Measurements from ENCODE around the gene RABEP2.
"Not testable (repeated sequence)": the region's sequence is repeated elsewhere in the genome, so short reads cannot be mapped to it uniquely, and the experiment has no call there.

RABEP2 gene

GRCh38 chr16:28903344-28904042 is 21.5 kb downstream of the RABEP2 start:
- no peak for DNase-seq

DNA sequence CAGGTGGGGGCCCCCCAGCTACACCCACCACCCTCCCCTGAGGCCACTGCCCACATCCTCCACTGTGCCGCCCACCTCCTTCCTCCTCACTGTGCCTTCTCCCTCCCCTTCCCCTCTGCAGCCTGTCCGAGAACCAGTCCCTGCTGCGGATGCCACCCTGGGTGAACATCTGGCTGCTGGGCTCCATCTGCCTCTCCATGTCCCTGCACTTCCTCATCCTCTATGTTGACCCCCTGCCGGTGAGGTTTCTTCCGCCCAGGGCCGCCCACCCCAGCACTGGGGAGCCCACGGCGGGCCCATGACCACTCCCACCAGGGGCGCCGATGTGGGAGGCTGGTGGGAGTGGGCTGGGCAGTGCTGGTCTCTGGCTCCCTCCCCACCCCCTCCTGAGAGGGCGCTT is 22.1 kb downstream of the RABEP2 start:
- no peak for DNase-seq

GRCh38 chr16:28901862-28902261 is 23.2 kb downstream of the RABEP2 start:
- no peak for DNase-seq

DNA sequence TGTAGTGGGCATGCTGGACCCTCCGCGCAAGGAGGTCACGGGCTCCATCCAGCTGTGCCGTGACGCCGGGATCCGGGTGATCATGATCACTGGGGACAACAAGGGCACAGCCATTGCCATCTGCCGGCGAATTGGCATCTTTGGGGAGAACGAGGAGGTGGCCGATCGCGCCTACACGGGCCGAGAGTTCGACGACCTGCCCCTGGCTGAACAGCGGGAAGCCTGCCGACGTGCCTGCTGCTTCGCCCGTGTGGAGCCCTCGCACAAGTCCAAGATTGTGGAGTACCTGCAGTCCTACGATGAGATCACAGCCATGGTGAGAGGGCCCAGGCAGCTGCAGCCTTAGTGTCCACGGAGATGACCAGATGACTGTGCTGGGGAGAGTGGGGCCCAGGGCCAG is 24.4 kb downstream of the RABEP2 start:
- DNase-seq, result no peak

DNA sequence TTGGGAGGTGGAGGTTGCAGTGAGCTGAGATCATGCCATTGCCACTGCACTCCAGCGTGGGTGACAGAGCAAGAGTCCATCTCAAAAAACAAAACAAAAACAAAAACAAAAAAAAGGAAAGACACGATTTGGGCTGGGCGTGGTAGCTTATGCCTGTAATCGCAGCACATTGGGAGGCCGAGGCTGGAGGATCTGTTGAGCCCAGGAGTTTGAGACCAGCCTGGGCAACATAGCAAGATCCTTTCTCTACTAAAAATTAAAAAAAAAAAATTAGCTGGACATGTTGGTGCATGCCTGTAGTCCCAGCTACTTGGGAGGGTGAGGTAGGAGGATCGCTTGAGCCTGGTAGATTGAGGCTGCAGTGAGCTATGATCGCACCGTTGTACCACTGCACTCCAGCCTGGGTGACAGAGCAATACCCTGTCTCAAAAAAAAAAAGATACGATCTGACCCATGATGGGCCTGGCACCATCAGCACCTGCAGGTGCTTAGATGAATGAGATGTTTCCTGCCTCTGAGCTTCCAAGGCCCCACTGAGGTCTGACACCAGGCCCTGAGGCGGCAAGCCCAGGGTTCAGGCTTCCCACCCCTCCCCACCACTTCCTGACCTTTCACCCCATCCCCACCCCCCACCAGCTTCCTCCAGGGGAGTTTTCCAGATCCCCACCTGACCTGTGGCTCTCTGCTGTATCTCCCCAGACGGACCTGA is 25.0 kb downstream of the RABEP2 start:
- no peak for DNase-seq

DNA sequence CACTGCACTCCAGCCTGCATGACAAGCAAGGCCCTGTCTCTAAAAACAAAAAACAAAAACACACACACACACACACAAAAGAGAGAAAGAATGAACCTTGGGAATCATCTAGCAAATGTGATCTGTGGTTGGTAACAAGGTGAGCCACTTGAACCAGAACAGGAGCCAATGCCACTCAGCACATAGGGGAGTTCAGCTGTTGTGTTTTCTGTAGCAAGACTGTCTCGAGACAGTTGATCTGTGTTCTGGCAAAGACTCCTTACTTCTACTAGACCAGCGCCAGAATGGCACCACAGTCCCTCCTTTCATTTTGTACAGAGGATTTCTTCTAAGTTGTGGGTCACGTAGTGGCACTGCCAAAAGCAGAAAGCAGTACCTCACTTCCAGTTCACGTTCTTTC is 26.1 kb downstream of the RABEP2 start:
- DNase-seq, result no peak

DNA sequence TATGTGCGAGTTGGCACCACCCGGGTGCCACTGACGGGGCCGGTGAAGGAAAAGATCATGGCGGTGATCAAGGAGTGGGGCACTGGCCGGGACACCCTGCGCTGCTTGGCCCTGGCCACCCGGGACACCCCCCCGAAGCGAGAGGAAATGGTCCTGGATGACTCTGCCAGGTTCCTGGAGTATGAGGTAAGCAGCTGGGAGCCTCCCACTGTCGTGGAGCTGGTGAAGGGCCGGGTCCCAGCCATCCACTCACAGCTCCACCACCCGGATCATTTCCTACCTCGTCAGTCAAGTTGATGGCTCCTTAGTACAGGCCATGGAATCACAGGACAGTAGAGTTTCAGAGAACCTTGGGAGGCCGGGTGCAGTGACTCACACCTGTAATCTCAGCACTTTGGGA is 26.8 kb downstream of the RABEP2 start:
- DNase-seq, result no peak

- no peak for DNase-seq
Observed at GRCh38 chr16:28897826-28898225, 27.2 kb downstream of the RABEP2 start.

DNA sequence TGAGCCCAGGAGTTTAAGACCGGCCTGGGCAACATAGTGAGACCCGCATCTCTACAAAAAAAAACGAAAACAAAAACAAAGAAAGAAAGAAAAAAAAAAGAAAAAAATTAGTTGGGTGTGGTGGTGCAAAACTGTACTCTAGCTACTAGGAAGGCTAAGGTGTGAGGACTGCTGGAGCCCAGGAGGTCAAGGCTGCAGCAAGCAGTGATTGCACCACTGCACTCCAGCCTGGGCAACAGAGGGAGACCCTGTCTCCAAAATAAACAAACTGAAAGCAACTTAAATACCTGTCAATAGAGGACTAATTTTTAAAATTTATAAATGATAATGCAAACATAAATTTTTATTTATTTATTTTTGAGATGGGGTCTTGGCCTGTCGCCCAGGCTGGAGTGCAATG is 29.4 kb downstream of the RABEP2 start:
- no peak for DNase-seq

DNA sequence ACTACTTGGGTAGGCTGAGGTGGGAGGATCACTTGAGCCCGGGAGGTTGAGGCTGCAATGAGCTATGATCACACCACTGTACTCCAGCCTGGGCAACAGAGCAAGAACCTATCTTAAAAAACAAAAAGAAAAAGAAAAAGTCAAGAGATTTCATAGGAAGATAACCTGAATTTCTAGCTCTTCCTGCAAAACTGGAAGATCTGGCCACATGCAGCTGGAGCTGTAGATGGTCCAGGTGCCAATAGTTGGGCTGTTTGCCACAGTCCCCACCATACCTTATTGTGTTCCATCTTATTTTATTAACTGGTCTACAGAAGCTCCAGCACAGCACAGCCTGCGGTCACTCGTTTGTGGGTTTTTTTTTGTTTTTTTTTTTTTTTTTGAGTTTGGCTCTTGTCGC is 31.7 kb downstream of the RABEP2 start:
- no peak for DNase-seq

- no peak for DNase-seq
Observed at GRCh38 chr16:28891964-28892890, 32.8 kb downstream of the RABEP2 start.

GRCh38 chr16:28890355-28890754 is 34.7 kb downstream of the RABEP2 start:
- not testable (repeated sequence) for DNase-seq

DNA sequence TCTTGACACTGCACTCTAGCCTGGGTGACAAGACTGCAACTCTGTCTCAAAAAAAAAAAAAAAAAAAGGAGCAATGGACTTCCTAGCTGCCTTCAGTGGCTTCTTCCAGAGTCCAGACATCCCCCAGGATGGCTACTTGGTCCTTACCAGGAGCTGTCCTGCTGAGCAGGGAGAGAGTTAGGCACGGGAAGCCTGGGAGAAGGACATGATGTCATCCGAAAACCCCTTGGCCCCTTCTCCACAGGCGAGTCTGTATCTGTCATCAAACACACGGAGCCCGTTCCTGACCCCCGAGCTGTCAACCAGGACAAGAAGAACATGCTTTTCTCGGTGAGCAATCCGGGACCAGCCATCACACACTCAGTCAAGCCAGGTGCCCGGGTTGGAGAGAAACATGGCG is 38.1 kb downstream of the RABEP2 start:
- DNase-seq, result no peak

DNA sequence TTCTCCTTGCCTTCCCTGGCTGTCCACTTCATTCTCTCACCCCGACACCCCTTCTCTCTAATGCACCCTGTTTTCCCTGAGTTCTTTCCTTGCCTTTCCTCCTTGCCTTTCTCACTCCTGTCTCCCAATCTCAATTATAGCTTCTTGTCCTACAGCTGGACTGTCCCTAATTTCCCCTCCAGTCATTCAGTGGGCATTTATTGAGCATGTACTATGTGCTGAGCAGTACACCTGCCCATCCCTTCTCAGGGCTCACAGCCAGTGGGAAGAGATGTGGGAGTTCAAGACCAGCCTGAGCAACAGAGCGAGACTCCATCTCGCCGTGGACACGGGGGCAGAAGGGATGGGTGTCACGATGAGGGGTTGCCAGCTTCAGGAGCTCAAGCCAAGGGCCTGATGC is 41.0 kb downstream of the RABEP2 start:
- DNase-seq, result no peak

GRCh38 chr16:28883221-28883996 is 41.6 kb downstream of the RABEP2 start:
- no peak for DNase-seq

DNA sequence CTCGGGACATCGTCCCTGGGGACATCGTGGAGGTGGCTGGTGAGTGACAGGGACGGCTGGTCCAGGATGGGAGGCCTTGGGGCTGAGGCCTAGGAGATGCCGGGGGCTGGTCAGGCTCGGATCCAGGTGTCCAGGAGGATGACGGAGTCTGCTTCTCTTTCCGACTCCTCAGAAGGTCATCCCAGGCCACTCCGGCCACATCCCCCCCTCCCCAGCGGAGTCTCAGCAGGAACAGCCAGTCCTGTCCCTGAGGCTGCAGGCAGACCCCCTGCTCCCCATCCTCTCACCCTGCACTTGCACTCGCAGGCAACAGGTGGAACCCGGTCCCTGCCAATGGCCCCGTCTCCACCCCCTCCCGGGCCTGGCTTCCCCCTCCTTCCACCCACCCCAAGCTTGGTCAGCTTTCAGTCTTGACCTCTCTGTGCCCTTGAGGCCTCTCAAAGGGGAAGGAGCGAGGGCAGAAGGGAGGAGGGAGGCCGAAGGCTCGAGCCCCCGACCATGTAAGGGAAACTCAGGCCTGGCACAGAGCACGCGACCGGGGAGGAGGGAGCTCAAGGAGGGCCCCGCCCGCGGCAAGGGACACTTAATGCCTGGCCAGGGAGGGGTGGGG is 42.4 kb downstream of the RABEP2 start:
- DNase-seq, result no peak

DNA sequence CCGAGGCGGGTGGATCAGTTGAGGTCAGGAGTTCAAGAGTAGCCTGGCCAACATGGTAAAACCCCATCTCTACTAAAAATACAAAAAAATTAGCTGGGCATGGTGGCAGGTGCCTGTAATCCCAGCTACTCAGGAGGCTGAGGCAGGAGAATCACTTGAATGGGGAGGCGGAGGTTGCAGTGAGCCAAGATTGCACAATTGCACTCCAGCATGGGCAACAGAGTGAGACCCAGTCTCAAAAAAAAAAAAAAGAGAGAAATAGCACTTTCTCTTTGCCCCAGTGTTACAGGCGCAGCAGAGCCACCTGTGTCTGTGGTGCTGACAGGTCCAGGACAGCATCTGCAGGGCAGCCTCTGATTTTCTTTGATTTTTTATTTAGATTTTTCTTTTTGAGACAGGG is 43.5 kb downstream of the RABEP2 start:
- DNase-seq, result not testable (repeated sequence)

- DNase-seq, result no peak
Observed at GRCh38 chr16:28880955-28881354, 44.1 kb downstream of the RABEP2 start.

- DNase-seq, result no peak
Observed at GRCh38 chr16:28880589-28880915, 44.5 kb downstream of the RABEP2 start.

DNA sequence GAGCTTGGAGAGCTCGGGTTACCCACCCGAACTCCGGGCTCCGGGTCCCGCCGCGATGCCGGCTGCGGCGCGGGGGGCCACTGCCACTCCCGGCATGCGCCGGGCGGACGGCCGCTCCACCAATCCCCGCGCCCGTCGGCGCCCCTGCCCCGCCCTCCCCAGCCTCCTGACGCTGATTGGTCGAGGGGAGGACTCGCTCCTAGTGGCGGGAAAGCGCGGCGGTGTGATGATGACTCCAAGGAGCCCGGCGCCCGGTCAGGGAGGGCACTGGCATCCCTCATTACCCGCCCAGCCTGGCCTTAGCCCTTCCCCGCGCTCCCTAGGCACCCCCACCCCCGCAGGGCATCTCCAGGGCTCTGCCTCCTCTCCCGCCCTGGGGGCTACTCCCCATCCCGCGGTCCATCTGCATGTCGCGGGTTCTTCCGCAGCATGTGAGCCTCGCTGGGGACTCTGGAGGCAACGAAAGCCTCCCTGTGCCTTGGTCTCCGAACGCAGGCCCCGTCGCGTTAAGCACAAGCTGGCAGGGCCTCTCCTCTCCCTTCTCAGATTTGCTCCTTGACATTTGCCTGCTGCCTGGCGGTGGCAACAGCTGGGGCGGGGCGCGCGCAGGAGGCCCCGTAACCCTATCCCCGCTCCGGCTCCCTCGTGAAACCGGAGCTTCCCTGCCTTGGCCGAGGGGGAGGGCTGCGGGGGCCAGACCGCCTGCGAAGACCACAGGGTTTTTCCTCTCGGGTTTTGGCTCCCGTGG is 45.0 kb downstream of the RABEP2 start:
- peak; percentile 70 to 92 for DNase-seq

- DNase-seq, result peak in 1 of 2 experiments; percentile 70
Observed at GRCh38 chr16:28879261-28879840, 45.7 kb downstream of the RABEP2 start.

Measured in SW 1271 (cell line).